Measurements from ENCODE around the gene NKX1-1.

- no peak for TF ChIP-seq EP300 (IDR thresholded peaks at IDR 0.05)
- no peak for TF ChIP-seq CTCF (IDR thresholded peaks at IDR 0.05)
Observed at GRCh38 chr4:1451106-1451751, 45.0 kb upstream of the NKX1-1 start.

Measured in suprapubic skin (tissue), 3 donors.